Urinary bladder (tissue), 4 donors: Measurements from ENCODE around the gene SPOCK1. TPM values are rescaled to one million over a fixed set of nuclear protein-coding genes. Genes with fewer than 3 reads are reported as not detected.

ENCODE experiments used
- DNase-seq: peaks from one replicate; pipeline ENCODE4 v3.0.0-alpha.2; 2015; ENCODE audit errors: extremely low spot score
- H3K27ac ChIP-seq: one replicate; pipeline ENCODE4 v1.5.1; 2013; ENCODE audit warnings: low read depth, mild to moderate bottlenecking, moderate library complexity
- H3K36me3 ChIP-seq: one replicate; pipeline ENCODE4 v1.6.1; 2013; ENCODE audit warnings: mild to moderate bottlenecking, moderate library complexity; ENCODE audit not compliant: insufficient read depth
- H3K4me1 ChIP-seq: one replicate; pipeline ENCODE4 v1.6.1; 2013; ENCODE audit warnings: mild to moderate bottlenecking, moderate library complexity; ENCODE audit not compliant: insufficient read depth
- H3K4me3 ChIP-seq: one replicate; pipeline ENCODE4 v1.5.1; 2013; ENCODE audit warnings: low read depth, low read length
- WGBS: extraction: QIAGEN DNeasy Blood & Tissue Kit; methylation state at CpG from one replicate; pipeline ENCODE4 v1.1.7; 2013; 5-methylcytosine and 5-hydroxymethylcytosine counted together
- polyA plus RNA-seq: library from polyadenylated mRNA; stranded (reverse); fragments of 200-250 nt; gene quantifications from one replicate; pipeline ENCODE4 v1.2.3, GENCODE V29; 2013
- total RNA-seq: library from RNA; depleted of rRNA; stranded (reverse); fragments of >200 nt; gene quantifications from one replicate; pipeline ENCODE4 v1.2.3, GENCODE V29; 2014
- donor health status: healthy with polysubstance abuse.
- donor health status: healthy.

Gene SPOCK1
- total and polyA plus RNA-seq, 2 donors, result 8.9 to 11.2 TPM

- Histone ChIP-seq H3K4me1 (no peaks in the 10 kb centered on the region), H3K36me3 (no peaks in the 10 kb centered on the region), H3K27ac (no peak overlapping the region), H3K4me3 (no peak overlapping the region)
- DNase-seq, result no peak
- WGBS, result 88% methylated on average over 2 of the region's 2 CpGs
These were observed 314.4 kb downstream of the SPOCK1 start for GRCh38 chr5:137184734-137185133.

GRCh38 chr5:137182576-137182975 lies 316.6 kb downstream of the SPOCK1 start:
- no peak for DNase-seq
- Histone ChIP-seq H3K27ac (no peak overlapping the region), H3K36me3 (no peaks in the 10 kb centered on the region), H3K4me3 (no peak overlapping the region), H3K4me1 (no peaks in the 10 kb centered on the region)
- WGBS, result 84% methylated on average over 3 of the region's 3 CpGs

DNA sequence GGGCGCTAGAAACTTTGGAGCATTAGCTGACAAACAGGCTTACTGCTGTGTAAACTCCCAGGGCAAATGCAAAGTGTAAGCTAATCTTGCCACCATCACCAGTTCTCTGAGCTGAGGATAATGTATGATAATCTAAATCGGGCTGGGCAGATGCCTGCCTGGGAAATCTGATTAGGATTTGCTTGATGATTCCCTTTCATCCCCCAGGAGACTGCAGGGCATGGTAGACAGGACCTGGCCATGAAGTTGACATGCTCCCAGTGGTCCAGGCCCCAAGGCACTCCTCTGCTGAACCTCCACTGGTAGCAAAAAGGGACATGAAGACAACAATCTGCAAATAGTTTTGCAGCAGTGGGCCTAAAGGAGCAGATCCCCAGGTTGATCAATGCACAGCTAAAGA lies 317.5 kb downstream of the SPOCK1 start:
- H3K4me1 ChIP-seq, result no peaks in the 10 kb centered on the region
- peak; percentile 6 for DNase-seq
- H3K36me3 ChIP-seq, result no peaks in the 10 kb centered on the region
- WGBS, result 40% methylated on average over 2 of the region's 2 CpGs
- no peak overlapping the region for H3K4me3 ChIP-seq
- H3K27ac ChIP-seq, result no peak overlapping the region

DNA sequence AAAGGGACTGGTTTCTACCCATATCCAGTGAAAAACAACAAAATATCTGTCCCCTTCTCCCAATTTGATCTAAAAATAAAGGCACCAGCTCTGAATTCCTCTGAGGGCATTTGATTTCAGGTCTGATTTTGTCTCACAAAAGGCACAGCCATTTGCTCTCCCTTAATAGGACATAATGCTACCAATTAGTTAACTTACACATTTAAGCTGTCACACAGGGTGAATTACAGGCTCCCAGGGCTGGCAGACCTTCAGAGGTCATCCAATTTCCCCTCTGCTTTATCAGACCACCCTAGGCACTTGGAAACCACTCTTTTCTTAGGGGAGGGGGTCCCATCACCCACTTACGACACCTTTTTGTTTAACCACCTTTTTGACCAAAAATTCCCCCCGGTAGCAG lies 319.9 kb downstream of the SPOCK1 start:
- no peaks in the 10 kb centered on the region for H3K36me3 ChIP-seq
- no peak for DNase-seq
- H3K4me1 ChIP-seq, result no peaks in the 10 kb centered on the region
- H3K27ac ChIP-seq, result no peak overlapping the region
- 67% methylated on average over 2 of the region's 2 CpGs for WGBS
- no peak overlapping the region for H3K4me3 ChIP-seq

- H3K4me1 ChIP-seq, result no peaks in the 10 kb centered on the region
- 86% methylated on average over 2 of the region's 2 CpGs for WGBS
- DNase-seq, result no peak
- H3K36me3 ChIP-seq, result no peaks in the 10 kb centered on the region
- no peak overlapping the region for H3K27ac ChIP-seq
- H3K4me3 ChIP-seq, result no peak overlapping the region
These were observed 322.5 kb downstream of the SPOCK1 start for GRCh38 chr5:137176609-137177008.

DNA sequence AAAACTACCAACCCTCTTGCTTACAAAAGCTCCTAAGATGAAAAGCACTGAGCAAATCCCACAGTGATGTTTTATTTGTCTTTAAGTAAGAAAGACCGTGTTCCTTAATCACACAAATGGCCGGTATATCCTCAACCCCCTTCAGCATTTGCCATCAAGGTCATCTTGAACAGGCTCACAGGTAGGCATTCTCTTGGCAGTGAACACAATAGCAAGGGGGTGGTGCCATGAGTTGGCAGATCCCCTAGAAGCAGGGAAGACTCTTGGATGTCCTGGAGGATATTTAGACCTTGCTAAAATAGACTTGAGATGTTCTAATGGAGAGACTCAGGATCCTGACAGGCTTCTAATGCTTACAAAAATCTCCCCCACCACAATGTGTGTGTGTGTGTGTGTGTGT lies 323.0 kb downstream of the SPOCK1 start:
- H3K4me1 ChIP-seq, result no peaks in the 10 kb centered on the region
- H3K27ac ChIP-seq, result no peak overlapping the region
- DNase-seq, result no peak
- H3K36me3 ChIP-seq, result no peaks in the 10 kb centered on the region
- no peak overlapping the region for H3K4me3 ChIP-seq
- 56% methylated on average over 2 of the region's 2 CpGs for WGBS

DNA sequence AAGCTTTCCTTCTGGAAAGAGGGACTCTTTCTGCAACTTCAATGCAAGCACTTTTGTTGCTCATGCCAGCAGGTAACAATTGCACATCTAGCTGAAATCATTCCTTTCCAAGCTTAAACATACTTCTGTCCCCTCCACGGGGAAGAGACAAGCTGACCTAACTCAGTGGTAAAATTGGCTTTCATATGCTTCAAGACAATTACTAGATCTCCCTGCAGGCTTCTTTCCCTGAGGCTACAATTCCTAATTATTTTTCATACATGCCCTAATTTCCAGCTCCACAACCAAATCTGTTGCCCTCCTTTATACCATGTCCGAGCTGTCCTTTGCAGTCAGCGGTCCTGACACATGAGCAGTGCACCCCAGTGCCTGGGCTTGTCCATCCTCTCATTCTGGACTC lies 324.9 kb downstream of the SPOCK1 start:
- WGBS, result 81% methylated on average over 3 of the region's 3 CpGs
- no peak overlapping the region for H3K4me3 ChIP-seq
- H3K4me1 ChIP-seq, result no peaks in the 10 kb centered on the region
- no peaks in the 10 kb centered on the region for H3K36me3 ChIP-seq
- no peak overlapping the region for H3K27ac ChIP-seq
- no peak for DNase-seq

- no peak overlapping the region for H3K4me3 ChIP-seq
- WGBS, result 89% methylated on average over 2 of the region's 2 CpGs
- no peaks in the 10 kb centered on the region for H3K4me1 ChIP-seq
- H3K27ac ChIP-seq, result no peak overlapping the region
- no peak for DNase-seq
- no peaks in the 10 kb centered on the region for H3K36me3 ChIP-seq
These were observed 326.9 kb downstream of the SPOCK1 start for GRCh38 chr5:137172258-137172657.

GRCh38 chr5:137167187-137167586 lies 331.9 kb downstream of the SPOCK1 start:
- DNase-seq, result no peak
- Histone ChIP-seq H3K4me3 (no peak overlapping the region), H3K4me1 (no peaks in the 10 kb centered on the region), H3K36me3 (no peaks in the 10 kb centered on the region), H3K27ac (no peak overlapping the region)

- no peak for DNase-seq
- Histone ChIP-seq H3K4me3 (no peak overlapping the region), H3K4me1 (no peaks in the 10 kb centered on the region), H3K27ac (no peak overlapping the region), H3K36me3 (no peaks in the 10 kb centered on the region)
- WGBS, result 80% methylated on average over 1 of the region's 1 CpG
These were observed 334.2 kb downstream of the SPOCK1 start for GRCh38 chr5:137164961-137165360.

DNA sequence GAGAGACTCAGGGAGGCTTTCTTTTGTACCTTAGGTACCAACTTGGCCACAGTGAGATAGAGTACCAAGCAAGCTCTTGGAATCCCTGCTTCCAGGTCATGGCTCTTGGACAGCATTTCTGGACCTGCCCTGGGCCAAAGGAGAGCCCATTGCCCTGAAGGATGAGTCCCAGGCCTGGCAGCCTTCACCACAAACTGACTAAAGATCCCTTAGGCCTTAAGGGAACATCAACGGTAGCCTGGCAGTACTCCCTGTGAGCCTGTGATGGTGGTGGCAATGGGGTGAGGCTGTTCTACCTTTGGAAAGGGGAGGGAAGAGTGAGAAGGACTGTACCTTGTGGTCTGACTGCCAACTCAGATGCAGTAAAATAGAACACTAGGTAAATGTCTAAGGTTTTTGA lies 334.6 kb downstream of the SPOCK1 start:
- no peaks in the 10 kb centered on the region for H3K4me1 ChIP-seq
- no peak for DNase-seq
- H3K36me3 ChIP-seq, result no peaks in the 10 kb centered on the region
- H3K4me3 ChIP-seq, result no peak overlapping the region
- H3K27ac ChIP-seq, result no peak overlapping the region
- 90% methylated on average over 1 of the region's 1 CpG for WGBS

DNA sequence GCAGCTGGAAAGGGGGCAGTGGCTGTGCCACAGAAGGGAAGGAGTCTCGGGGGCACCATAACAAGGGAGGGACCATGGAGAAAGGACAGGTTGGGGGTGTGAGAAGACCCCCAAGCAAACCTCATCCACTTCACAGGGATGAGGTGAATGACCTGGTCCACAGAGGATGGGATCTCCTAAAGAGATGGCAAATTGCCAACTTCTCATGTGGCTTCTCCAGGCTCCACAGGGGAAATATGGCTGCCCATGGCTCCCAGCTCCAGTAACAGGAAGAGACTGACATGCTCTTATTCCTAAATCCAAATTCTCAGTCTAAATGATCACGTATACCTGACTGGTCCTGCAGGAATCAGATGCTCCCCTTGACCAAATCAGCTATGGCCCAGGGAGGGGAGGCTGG lies 340.4 kb downstream of the SPOCK1 start:
- Histone ChIP-seq H3K4me3 (no peak overlapping the region), H3K27ac (no peak overlapping the region), H3K36me3 (no peaks in the 10 kb centered on the region), H3K4me1 (no peaks in the 10 kb centered on the region)
- 84% methylated on average over 2 of the region's 2 CpGs for WGBS
- no peak for DNase-seq

GRCh38 chr5:137156180-137156579 lies 342.9 kb downstream of the SPOCK1 start:
- DNase-seq, result no peak
- Histone ChIP-seq H3K4me1 (no peaks in the 10 kb centered on the region), H3K36me3 (no peaks in the 10 kb centered on the region), H3K4me3 (no peak overlapping the region), H3K27ac (no peak overlapping the region)
- WGBS, result 71% methylated on average over 4 of the region's 4 CpGs

- Histone ChIP-seq H3K27ac (no peak overlapping the region), H3K4me3 (no peak overlapping the region), H3K36me3 (no peaks in the 10 kb centered on the region), H3K4me1 (no peaks in the 10 kb centered on the region)
- 75% methylated on average over 6 of the region's 6 CpGs for WGBS
- DNase-seq, result no peak
These were observed 343.7 kb downstream of the SPOCK1 start for GRCh38 chr5:137155261-137156000.

DNA sequence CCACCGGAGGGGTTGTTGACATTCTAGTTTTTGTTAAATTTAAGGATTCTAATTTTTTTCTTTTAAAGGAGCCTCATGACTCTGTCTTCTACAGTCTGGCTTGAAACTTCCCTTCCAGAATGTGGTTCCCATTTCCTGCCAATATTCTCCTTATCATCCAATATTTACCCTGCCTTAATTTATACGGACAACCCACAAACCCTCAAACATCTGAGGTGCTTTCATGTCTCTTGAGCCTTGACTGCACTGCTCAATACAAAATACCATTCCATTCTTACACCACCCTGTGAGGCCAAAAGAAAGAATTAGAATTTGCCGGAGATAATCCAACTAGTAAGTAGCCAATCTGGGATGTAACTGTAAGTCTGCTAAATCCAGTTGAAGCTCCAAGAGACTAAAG lies 346.5 kb downstream of the SPOCK1 start:
- Histone ChIP-seq H3K36me3 (no peaks in the 10 kb centered on the region), H3K27ac (no peak overlapping the region), H3K4me3 (no peak overlapping the region), H3K4me1 (no peaks in the 10 kb centered on the region)
- no peak for DNase-seq
- 69% methylated on average over 3 of the region's 3 CpGs for WGBS
